Measurements from ENCODE around the gene MSANTD3.

The MSANTD3 gene

GRCh38 chr9:100465761-100466160, 38.8 kb downstream of the MSANTD3 start:
- DNase-seq (ENCODE audit: low spot score), result no peak

- DNase-seq (ENCODE audit: low spot score), result no peak
Observed at GRCh38 chr9:100466171-100466828, 39.4 kb downstream of the MSANTD3 start.

- DNase-seq (ENCODE audit: low spot score), result no peak
Observed at GRCh38 chr9:100466829-100467221, 39.9 kb downstream of the MSANTD3 start.

- no peak for DNase-seq (ENCODE audit: low spot score)
Observed at GRCh38 chr9:100468041-100468440, 41.1 kb downstream of the MSANTD3 start.

- no peak for DNase-seq (ENCODE audit: low spot score)
Observed at GRCh38 chr9:100472268-100472667, 45.3 kb downstream of the MSANTD3 start.

GRCh38 chr9:100472788-100473275, 45.9 kb downstream of the MSANTD3 start, which contains the start of gene TMEFF1:
Gene TMEFF1, plus strand, starts transcription at chr9:100473149. Its CDS starts 396 bp downstream, at chr9:100473545.
- DNase-seq (ENCODE audit: low spot score), result no peak

- DNase-seq (ENCODE audit: low spot score), result peak; percentile 15
Observed at GRCh38 chr9:100473276-100474081, 46.5 kb downstream of the MSANTD3 start.

GRCh38 chr9:100474082-100474923, 47.4 kb downstream of the MSANTD3 start:
- no peak for DNase-seq (ENCODE audit: low spot score)

GRCh38 chr9:100474924-100475276, 48.0 kb downstream of the MSANTD3 start:
- DNase-seq (ENCODE audit: low spot score), result no peak

- no peak for DNase-seq (ENCODE audit: low spot score)
Observed at GRCh38 chr9:100477241-100477640, 50.3 kb downstream of the MSANTD3 start.

- no peak for DNase-seq (ENCODE audit: low spot score)
Observed at GRCh38 chr9:100478192-100478591, 51.2 kb downstream of the MSANTD3 start.

- DNase-seq (ENCODE audit: low spot score), result no peak
Observed at GRCh38 chr9:100479820-100480219, 52.9 kb downstream of the MSANTD3 start.

- DNase-seq (ENCODE audit: low spot score), result no peak
Observed at GRCh38 chr9:100485196-100485595, 58.3 kb downstream of the MSANTD3 start.

- DNase-seq (ENCODE audit: low spot score), result no peak
Observed at GRCh38 chr9:100486479-100487176, 59.7 kb downstream of the MSANTD3 start.

- DNase-seq (ENCODE audit: low spot score), result no peak
Observed at GRCh38 chr9:100488177-100488576, 61.2 kb downstream of the MSANTD3 start.

GRCh38 chr9:100489836-100490235, 62.9 kb downstream of the MSANTD3 start:
- DNase-seq (ENCODE audit: low spot score), result no peak

GRCh38 chr9:100492952-100493351, 66.0 kb downstream of the MSANTD3 start:
- DNase-seq (ENCODE audit: low spot score), result no peak

- DNase-seq (ENCODE audit: low spot score), result peak; percentile 6
Observed at GRCh38 chr9:100498592-100498991, 71.6 kb downstream of the MSANTD3 start.

GRCh38 chr9:100499460-100499859, 72.5 kb downstream of the MSANTD3 start:
- no peak for DNase-seq (ENCODE audit: low spot score)

- no peak for DNase-seq (ENCODE audit: low spot score)
Observed at GRCh38 chr9:100499866-100500265, 72.9 kb downstream of the MSANTD3 start.
